ENCODE data around the gene CMBL. TPM values are rescaled to one million over a fixed set of nuclear protein-coding genes. Genes with fewer than 3 reads are reported as not detected.
"Not testable (repeated sequence)": the region's sequence is repeated elsewhere in the genome, so short reads cannot be mapped to it uniquely, and the experiment has no call there.

CMBL gene
- polyA plus RNA-seq, 1 experiment = 23.8 TPM

DNA sequence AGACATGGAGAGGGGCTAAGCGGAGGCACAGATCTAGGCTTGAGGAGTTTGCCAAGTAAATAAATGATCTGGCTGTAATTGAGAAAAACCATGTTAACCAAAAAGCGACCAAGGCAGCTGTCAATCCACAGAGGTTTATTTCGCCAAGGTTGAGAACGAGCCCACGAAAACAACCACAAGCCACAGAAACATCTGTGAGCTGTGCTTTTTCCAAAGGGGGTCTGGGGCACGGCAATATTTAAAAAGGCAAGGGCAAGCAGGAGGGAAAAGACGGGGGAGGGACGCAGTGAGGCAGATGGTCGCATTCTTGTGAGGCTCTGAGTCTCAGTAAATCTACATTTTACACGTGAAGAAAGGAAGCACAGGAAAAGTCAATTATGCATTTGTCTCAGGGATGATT is 32.2 kb downstream of the CMBL start:
- ChIA-PET CTCF (no interaction called here), POLR2A (no interaction called here)
- no peak for TF ChIP-seq CTCF (IDR thresholded peaks at IDR 0.05; ENCODE audit: insufficient read depth, low read depth, low read length)

DNA sequence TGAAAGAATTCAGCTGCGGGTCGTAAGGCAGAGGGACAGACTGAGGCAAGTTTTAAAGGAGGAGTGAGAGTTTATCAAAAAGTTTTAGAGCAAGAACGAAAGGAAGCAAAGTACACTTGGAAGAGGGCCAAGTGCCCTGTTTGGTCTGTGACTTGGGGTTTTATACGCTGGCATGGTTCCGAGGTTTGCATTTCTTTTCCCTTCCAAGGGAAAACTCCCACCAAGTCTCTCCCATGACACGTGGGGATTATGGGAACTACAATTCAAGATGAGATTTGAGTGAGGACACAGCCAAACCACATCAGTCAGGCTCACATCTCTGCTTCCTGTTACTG is 34.9 kb downstream of the CMBL start:
- POLR2A ChIA-PET; H3K4me3 ChIP-seq (ENCODE audit: low read depth, low read length); DNase-seq (ENCODE audit: low read depth); H3K27me3 ChIP-seq (ENCODE audit: control insufficient read depth, insufficient read depth, low read length); H3K36me3 ChIP-seq (ENCODE audit: control insufficient read depth, insufficient read depth, low read length): not testable (repeated sequence)
- CTCF ChIA-PET = interaction anchor here (0.6 kb wide), 1 partner anchor 760 kb away, joined by 3 read pairs; no protein-coding TSS in a partner anchor

More for the DNA sequence above, 32.2 kb downstream of the CMBL start:
- no peak for DNase-seq (ENCODE audit: low read depth)
- H3K27me3 ChIP-seq (ENCODE audit: control insufficient read depth, insufficient read depth, low read length) = no peaks in the 10 kb centered on the region
- H3K36me3 ChIP-seq (ENCODE audit: control insufficient read depth, insufficient read depth, low read length) = no peaks in the 10 kb centered on the region; the same call in 1 of the 2 replicates
- H3K4me3 ChIP-seq (ENCODE audit: low read depth, low read length) = no peak overlapping the region

- no peak overlapping the region for H3K4me3 ChIP-seq (ENCODE audit: low read depth, low read length)
- ChIA-PET CTCF (interaction anchor here (0.6 to 0.9 kb wide), 2 partner anchors 12 to 759 kb away, joined by 3 read pairs; no protein-coding TSS in a partner anchor), POLR2A (no interaction called here)
- H3K27me3 ChIP-seq (ENCODE audit: control insufficient read depth, insufficient read depth, low read length) = no peaks in the 10 kb centered on the region
- no peak for DNase-seq (ENCODE audit: low read depth)
- TF ChIP-seq CTCF (IDR thresholded peaks at IDR 0.05; ENCODE audit: insufficient read depth, low read depth, low read length) = no peak
- no peaks in the 10 kb centered on the region for H3K36me3 ChIP-seq (ENCODE audit: control insufficient read depth, insufficient read depth, low read length)
These were observed 35.4 kb downstream of the CMBL start for GRCh38 chr5:10272053-10272874.

DNA sequence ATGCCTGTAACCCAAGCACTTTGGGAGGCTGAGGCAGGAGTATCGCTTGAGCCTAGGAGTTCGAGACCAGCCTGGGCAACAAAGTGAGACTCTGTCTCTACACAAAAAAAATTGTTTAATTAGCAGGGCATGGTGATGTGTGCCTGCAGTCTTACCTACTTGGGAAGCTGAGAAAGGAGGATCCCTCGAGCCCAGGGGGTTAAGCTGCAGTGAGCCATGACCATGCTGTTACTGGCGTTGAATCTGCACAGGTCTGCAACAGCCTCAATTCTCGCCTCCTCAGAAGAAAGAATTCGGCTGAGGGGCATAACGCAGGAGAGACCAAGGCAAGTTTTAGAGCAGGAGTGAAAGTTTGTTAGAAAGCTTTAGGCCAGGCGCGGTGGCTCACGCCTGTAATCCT is 39.6 kb downstream of the CMBL start:
- H3K4me3 ChIP-seq (ENCODE audit: low read depth, low read length) = no peak overlapping the region
- POLR2A ChIA-PET = no interaction called here
- H3K36me3 ChIP-seq (ENCODE audit: control insufficient read depth, insufficient read depth, low read length) = peaks cover 6% of the 10 kb centered on the region
- TF ChIP-seq CTCF (IDR thresholded peaks at IDR 0.05; ENCODE audit: insufficient read depth, low read depth, low read length) = no peak
- DNase-seq (ENCODE audit: low read depth) = no peak
- CTCF ChIA-PET = no interaction called here
- no peaks in the 10 kb centered on the region for H3K27me3 ChIP-seq (ENCODE audit: control insufficient read depth, insufficient read depth, low read length)

DNA sequence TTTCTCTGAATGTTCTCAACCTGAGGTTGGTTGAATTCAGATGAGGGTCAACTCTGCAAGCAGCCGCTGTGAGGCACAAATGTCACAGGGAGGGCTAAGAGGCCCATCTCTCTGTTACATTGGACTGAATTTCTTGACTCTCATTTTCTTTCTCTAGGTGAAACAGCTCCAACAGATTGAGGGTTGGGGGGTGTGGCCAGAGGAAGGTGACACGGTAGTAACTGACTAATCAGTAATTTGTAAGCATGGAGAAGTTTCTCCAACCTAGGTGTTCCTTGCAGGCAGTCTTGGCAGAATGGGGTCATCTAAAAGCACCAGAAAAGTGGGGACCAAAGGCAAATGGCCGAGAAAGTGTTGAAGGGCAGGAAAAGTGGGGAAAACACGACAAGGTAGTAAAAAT is 40.9 kb downstream of the CMBL start:
- CTCF ChIA-PET = no interaction called here
- no peak for TF ChIP-seq CTCF (IDR thresholded peaks at IDR 0.05; ENCODE audit: insufficient read depth, low read depth, low read length)
- POLR2A ChIA-PET = interaction anchor here (0.6 kb wide), 1 partner anchor 17 kb away, joined by 3 read pairs; the partner anchor contains the start of genes ATPSCKMT and CCT5
- peaks cover 12% of the 10 kb centered on the region for H3K36me3 ChIP-seq (ENCODE audit: control insufficient read depth, insufficient read depth, low read length)
- no peaks in the 10 kb centered on the region for H3K27me3 ChIP-seq (ENCODE audit: control insufficient read depth, insufficient read depth, low read length)
- H3K4me3 ChIP-seq (ENCODE audit: low read depth, low read length) = no peak overlapping the region
- DNase-seq (ENCODE audit: low read depth) = no peak
